Measurements from ENCODE around the gene PDE4D. TPM values are rescaled to one million over a fixed set of nuclear protein-coding genes. Genes with fewer than 3 reads are reported as not detected.
"Not testable (repeated sequence)": the region's sequence is repeated elsewhere in the genome, so short reads cannot be mapped to it uniquely, and the experiment has no call there.

Gene PDE4D
- total RNA-seq, 1 donor, result 27.7 TPM

GRCh38 chr5:59487772-59488729 is 405.5 kb downstream of the PDE4D start:
- DNase-seq (ENCODE audit: low read depth in 2 of 3, low spot score in 2 of 3), result no peak

DNA sequence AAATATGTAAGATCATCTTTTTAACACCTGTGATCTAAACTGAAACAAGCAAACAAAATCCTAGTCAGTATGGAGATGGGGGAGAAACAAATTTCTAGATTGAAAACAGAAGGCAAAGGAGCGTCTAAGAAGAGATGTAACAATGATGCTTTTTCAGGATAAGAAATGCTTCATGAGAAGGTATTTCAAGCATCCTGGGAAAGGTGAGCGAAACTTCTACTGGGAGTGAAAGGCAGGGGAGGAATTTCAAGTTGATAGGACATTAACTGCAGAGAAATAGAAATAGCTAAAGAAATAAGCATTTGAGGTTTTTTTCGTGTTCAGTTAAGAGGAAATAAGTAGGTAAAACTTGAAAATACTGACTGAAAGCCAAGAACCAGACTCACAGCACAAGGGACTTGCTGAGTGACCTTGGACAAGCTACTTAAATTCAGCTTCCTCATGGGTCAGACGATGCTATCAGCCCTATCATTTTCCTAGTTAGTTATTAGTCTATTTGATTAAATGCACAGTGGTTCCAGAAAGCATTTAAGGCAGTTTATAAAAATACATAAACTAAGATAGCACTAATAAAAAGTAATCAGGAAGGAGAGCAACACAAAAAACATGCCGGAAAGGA is 406.3 kb downstream of the PDE4D start:
- DNase-seq (ENCODE audit: low read depth in 2 of 3, low spot score in 2 of 3), result no peak

DNA sequence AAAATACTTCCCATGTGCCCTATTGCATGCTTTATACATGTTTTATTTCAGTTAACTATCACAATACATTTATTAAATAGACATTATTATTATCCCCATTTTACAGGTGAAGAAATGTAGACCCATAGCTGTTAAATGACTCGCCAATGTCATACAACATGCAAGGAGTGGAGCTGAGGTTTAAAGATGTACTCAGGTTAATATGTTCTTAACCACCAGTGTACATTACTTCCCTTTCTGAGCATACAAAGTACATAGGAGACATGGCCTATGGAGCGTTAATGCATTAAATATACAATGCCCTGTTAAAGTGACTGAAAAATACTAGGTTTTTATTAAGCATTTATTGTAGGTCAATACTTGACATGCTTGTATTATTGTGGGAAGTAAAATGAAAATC is 407.0 kb downstream of the PDE4D start:
- no peak for DNase-seq (ENCODE audit: low read depth in 2 of 3, low spot score in 2 of 3)

GRCh38 chr5:59485629-59486439 is 407.7 kb downstream of the PDE4D start:
- DNase-seq (ENCODE audit: low read depth in 2 of 3, low spot score in 2 of 3), result no peak

- DNase-seq (ENCODE audit: low read depth in 2 of 3, low spot score in 2 of 3), result no peak
Observed at GRCh38 chr5:59485107-59485506, 408.4 kb downstream of the PDE4D start.

GRCh38 chr5:59484618-59485017 is 408.9 kb downstream of the PDE4D start:
- no peak for DNase-seq (ENCODE audit: low read depth in 2 of 3, low spot score in 2 of 3)

GRCh38 chr5:59483971-59484472 is 409.5 kb downstream of the PDE4D start:
- no peak for DNase-seq (ENCODE audit: low read depth in 2 of 3, low spot score in 2 of 3)

DNA sequence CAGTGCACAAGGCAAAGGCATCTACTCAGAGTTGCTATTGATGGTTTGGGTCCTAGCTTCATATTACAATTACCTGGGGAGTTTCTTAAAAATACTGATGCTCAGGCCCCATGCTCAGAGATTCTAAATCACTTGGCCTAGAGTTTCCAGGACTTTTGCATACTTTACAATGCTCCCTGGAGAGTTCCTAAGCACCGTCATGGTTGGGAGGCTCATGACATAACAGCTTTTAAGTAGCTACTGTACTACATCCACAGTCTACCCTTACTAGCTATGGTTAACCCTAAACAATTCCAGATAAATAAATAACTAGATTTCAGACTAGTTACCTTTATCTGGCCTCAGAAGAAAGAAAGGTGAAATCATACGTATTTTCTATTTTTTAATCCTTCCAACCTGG is 414.4 kb downstream of the PDE4D start:
- DNase-seq (ENCODE audit: low read depth in 2 of 3, low spot score in 2 of 3), result no peak

- no peak for DNase-seq (ENCODE audit: low read depth in 2 of 3, low spot score in 2 of 3)
Observed at GRCh38 chr5:59474324-59474723, 419.2 kb downstream of the PDE4D start.

- no peak for DNase-seq (ENCODE audit: low read depth in 2 of 3, low spot score in 2 of 3)
Observed at GRCh38 chr5:59473611-59474010, 419.9 kb downstream of the PDE4D start.

GRCh38 chr5:59471463-59471862 is 422.1 kb downstream of the PDE4D start:
- DNase-seq (ENCODE audit: low read depth in 2 of 3, low spot score in 2 of 3), result no peak

GRCh38 chr5:59467969-59468368 is 425.6 kb downstream of the PDE4D start:
- no peak for DNase-seq (ENCODE audit: low read depth in 2 of 3, low spot score in 2 of 3)

- DNase-seq (ENCODE audit: low read depth in 2 of 3, low spot score in 2 of 3), result no peak
Observed at GRCh38 chr5:59466271-59466670, 427.3 kb downstream of the PDE4D start.

- no peak for DNase-seq (ENCODE audit: low read depth in 2 of 3, low spot score in 2 of 3)
Observed at GRCh38 chr5:59464969-59465368, 428.6 kb downstream of the PDE4D start.

GRCh38 chr5:59463618-59464166 is 429.8 kb downstream of the PDE4D start:
- DNase-seq (ENCODE audit: low read depth in 2 of 3, low spot score in 2 of 3), result not testable (repeated sequence)

DNA sequence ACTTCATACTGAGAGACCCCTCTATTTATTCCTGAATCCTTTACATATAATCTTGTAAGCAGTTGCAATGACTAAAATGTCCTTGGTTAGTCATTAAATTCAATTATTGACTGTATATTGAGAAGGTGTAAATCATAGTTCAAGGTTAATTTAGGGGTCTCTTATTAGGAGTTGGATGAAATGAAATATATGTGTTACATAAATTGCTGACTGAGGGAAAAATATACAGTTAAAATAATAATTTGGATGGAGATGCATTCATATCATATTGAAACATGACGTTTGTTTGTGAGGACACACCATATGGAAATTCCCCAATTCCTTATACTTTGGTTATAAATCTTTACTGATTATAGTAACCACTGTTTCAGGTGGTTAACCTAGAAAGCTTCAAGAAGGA is 430.6 kb downstream of the PDE4D start:
- DNase-seq (ENCODE audit: low read depth in 2 of 3, low spot score in 2 of 3), result no peak

GRCh38 chr5:59460368-59461153 is 433.0 kb downstream of the PDE4D start:
- no peak for DNase-seq (ENCODE audit: low read depth in 2 of 3, low spot score in 2 of 3)

- DNase-seq (ENCODE audit: low read depth in 2 of 3, low spot score in 2 of 3), result no peak
Observed at GRCh38 chr5:59458966-59459729, 434.4 kb downstream of the PDE4D start.

DNA sequence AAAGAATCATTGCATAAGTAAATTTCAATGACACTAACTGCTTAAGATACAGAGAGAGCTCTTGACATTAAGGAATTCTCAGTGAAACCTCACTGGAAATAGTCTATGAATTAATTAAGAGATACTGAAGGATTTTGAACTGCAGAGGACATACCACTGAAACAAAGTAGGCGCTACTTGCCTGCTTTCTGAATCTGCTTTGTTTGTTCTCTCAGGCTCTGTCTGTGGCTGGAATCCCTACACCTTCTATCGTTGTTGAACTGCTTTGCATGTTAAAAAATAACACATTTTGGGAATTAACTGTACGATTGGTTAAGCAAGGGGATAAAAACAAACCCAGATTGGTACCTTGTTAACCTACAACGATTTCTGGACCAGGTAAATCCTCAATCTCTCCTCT is 435.2 kb downstream of the PDE4D start:
- DNase-seq (ENCODE audit: low read depth in 2 of 3, low spot score in 2 of 3), result no peak
